Uterus (tissue), 2 donors: Measurements from ENCODE around the gene LTBP2.

ENCODE experiments used
- CTCF ChIP-seq, 4 experiments: fragments of 200-600 bp in 2 of 4; fragments of 450-650 bp in 2 of 4; sonication (generic) in 2 of 4; IDR thresholded peaks; one replicate each; pipeline ENCODE4 v1.5.1; 2016 to 2019; ENCODE audit warnings: antibody characterized with exemption in 4 of 4, mild to moderate bottlenecking in 2 of 4, moderate library complexity in 1 of 4
- POLR2A ChIP-seq, 2 donors: fragments of 450-650 bp; IDR thresholded peaks; one replicate each; pipeline ENCODE4 v1.6.1; 2016; ENCODE audit warnings: antibody characterized with exemption in 2 of 2, mild to moderate bottlenecking in 1 of 2, moderate library complexity in 1 of 2

DNA sequence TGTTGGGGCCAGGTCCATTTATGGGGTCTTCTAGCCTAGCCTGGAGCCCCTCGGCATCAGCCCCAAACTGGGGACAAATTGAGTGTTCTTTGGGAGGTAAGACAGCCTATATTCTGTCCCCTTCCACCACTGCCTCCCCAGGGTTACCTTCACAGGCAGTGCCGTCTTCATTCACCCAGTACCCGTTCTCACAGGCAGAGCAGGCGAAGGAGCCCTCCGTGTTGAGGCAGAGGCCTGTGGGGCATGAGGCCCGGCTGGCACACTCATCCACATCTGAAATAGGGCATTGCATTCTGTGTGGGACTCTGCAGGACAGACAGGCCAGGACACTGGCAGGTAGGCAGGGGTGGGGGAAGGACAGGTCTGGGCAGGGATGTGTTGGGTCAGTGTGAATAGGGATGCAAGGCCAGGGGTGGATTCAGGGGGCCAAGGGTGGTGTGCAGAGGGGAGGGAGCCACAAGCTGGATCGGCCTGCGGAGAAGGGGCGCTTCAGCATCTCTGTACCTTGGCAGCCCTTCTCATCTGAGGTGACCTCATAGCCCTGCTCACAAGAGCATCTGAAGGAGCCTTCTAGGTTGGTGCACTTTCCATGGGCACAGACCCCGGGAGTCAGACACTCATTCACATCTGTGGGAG lies 102.3 kb downstream of the LTBP2 start:
- TF ChIP-seq CTCF (IDR thresholded peaks at IDR 0.05) (no peak), POLR2A (IDR thresholded peaks at IDR 0.05) (no peak)
